Measurements from ENCODE around the gene DAB2IP.

Gene DAB2IP

GRCh38 chr9:121690766-121691165, 39.3 kb downstream of the DAB2IP start:
- H3K4me3 ChIP-seq (ENCODE audit: low read length), result no peak overlapping the region
- H3K9me3 ChIP-seq (ENCODE audit: control insufficient read depth, insufficient read depth, low read length), result no peaks in the 10 kb centered on the region
- WGBS (ENCODE audit: insufficient coverage, insufficient read length), result no CpG with 5 or more reads among the region's 1 CpG
- no peak overlapping the region for H3K27ac ChIP-seq (ENCODE audit: low read length)
- no peaks in the 10 kb centered on the region for H3K27me3 ChIP-seq (ENCODE audit: control insufficient read depth, insufficient read depth, low read length)
- DNase-seq (ENCODE audit: low read depth, low spot score), result no peak
- 0 out of 2 replicates have a peak, but pooled peaks cover 4% of the 10 kb centered on the region for H3K4me1 ChIP-seq (ENCODE audit: control insufficient read depth, insufficient read depth, low read length)
- H3K36me3 ChIP-seq (ENCODE audit: control insufficient read depth, insufficient read depth, low read length), result no peaks in the 10 kb centered on the region; the same call in 1 of the 2 replicates

GRCh38 chr9:121691890-121692289, 40.5 kb downstream of the DAB2IP start:
- H3K9me3 ChIP-seq (ENCODE audit: control insufficient read depth, insufficient read depth, low read length), result no peaks in the 10 kb centered on the region
- no peak for DNase-seq (ENCODE audit: low read depth, low spot score)
- no peaks in the 10 kb centered on the region for H3K27me3 ChIP-seq (ENCODE audit: control insufficient read depth, insufficient read depth, low read length)
- no CpG with 5 or more reads among the region's 6 CpGs for WGBS (ENCODE audit: insufficient coverage, insufficient read length)
- H3K4me1 ChIP-seq (ENCODE audit: control insufficient read depth, insufficient read depth, low read length), result 0 out of 2 replicates have a peak, but pooled peaks cover 4% of the 10 kb centered on the region
- H3K27ac ChIP-seq (ENCODE audit: low read length), result no peak overlapping the region
- no peak overlapping the region for H3K4me3 ChIP-seq (ENCODE audit: low read length)
- no peaks in the 10 kb centered on the region; the same call in 1 of the 2 replicates for H3K36me3 ChIP-seq (ENCODE audit: control insufficient read depth, insufficient read depth, low read length)

DNA sequence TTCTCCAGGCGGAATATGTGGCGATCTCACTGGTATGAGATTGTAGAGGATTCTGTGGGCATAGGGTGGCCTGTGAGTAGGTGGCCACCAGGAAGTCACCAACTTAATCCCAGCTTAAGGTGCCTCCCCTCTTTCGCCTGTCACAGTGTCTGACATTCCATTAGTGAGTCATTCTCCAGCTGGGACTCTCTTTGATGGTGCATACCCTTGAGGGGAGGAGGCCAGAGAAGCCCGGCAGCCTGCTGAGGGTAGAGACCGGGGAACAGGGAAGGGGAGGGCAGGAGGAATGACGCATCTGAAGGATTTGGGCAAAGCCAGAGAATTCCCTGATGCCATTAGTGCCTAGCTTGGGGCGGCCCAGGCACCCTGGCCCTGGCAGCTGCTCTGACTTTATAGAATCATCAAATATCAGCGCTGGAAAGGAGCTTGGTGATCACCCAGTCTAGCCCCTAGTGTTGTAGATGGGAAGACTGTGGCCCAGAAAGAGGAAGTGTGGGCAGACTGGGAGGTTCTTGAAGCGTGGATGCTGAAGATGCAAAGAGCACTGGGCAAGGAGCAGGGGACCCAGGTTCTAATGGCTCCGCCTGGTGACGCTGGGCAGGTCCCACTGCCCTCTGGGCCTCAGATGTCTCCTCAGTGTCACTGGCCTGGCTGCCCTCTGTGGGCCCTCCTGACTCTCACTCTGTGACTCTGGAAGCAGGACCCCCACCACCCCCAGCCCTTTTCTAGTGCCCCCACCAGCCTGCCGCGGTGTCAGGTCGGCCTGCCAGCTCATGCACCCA, 41.4 kb downstream of the DAB2IP start:
- no peak for DNase-seq (ENCODE audit: low read depth, low spot score)
- no peak overlapping the region for H3K27ac ChIP-seq (ENCODE audit: low read length)
- H3K4me1 ChIP-seq (ENCODE audit: control insufficient read depth, insufficient read depth, low read length), result 0 out of 2 replicates have a peak, but pooled peaks cover 4% of the 10 kb centered on the region

GRCh38 chr9:121693388-121693670, 41.9 kb downstream of the DAB2IP start:
- Histone ChIP-seq H3K27ac (ENCODE audit: low read length) (no peak overlapping the region), H3K4me1 (ENCODE audit: control insufficient read depth, insufficient read depth, low read length) (0 out of 2 replicates have a peak, but pooled peaks cover 4% of the 10 kb centered on the region), H3K27me3 (ENCODE audit: control insufficient read depth, insufficient read depth, low read length) (no peaks in the 10 kb centered on the region), H3K4me3 (ENCODE audit: low read length) (no peak overlapping the region), H3K9me3 (ENCODE audit: control insufficient read depth, insufficient read depth, low read length) (no peaks in the 10 kb centered on the region), H3K36me3 (ENCODE audit: control insufficient read depth, insufficient read depth, low read length) (no peaks in the 10 kb centered on the region; the same call in 1 of the 2 replicates)
- WGBS (ENCODE audit: insufficient coverage, insufficient read length), result no CpG with 5 or more reads among the region's 4 CpGs
- no peak for DNase-seq (ENCODE audit: low read depth, low spot score)

More for the DNA sequence above, 41.4 kb downstream of the DAB2IP start:
- Histone ChIP-seq H3K27me3 (ENCODE audit: control insufficient read depth, insufficient read depth, low read length) (no peaks in the 10 kb centered on the region), H3K4me3 (ENCODE audit: low read length) (no peak overlapping the region), H3K9me3 (ENCODE audit: control insufficient read depth, insufficient read depth, low read length) (no peaks in the 10 kb centered on the region), H3K36me3 (ENCODE audit: control insufficient read depth, insufficient read depth, low read length) (no peaks in the 10 kb centered on the region; the same call in 1 of the 2 replicates)
- WGBS (ENCODE audit: insufficient coverage, insufficient read length), result no CpG with 5 or more reads among the region's 14 CpGs

DNA sequence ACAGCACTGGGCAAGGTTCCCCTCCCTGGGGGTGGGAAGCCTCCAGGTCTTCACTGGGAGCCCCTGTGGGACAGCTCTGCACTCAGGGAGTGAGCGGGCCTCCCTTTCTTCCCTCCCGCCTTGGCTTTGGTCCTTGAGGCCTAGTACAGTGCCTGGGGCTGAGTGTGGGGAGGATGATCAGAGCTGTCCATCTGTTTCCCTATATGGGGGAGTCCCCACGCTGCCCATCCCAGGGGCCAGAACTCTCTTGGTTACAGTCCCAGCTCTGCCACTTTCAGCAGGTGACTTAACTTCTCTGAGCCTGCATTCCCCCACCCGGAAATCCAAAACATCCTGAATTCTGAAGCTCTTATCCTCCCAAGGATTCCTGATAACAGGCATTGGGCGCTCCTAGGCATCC, 42.6 kb downstream of the DAB2IP start:
- no peak overlapping the region for H3K4me3 ChIP-seq (ENCODE audit: low read length)
- H3K27ac ChIP-seq (ENCODE audit: low read length), result no peak overlapping the region
- no peak for DNase-seq (ENCODE audit: low read depth, low spot score)
- H3K4me1 ChIP-seq (ENCODE audit: control insufficient read depth, insufficient read depth, low read length), result 0 out of 2 replicates have a peak, but pooled peaks cover 4% of the 10 kb centered on the region
- no peaks in the 10 kb centered on the region; the same call in 1 of the 2 replicates for H3K36me3 ChIP-seq (ENCODE audit: control insufficient read depth, insufficient read depth, low read length)
- no peaks in the 10 kb centered on the region for H3K9me3 ChIP-seq (ENCODE audit: control insufficient read depth, insufficient read depth, low read length)
- no CpG with 5 or more reads among the region's 5 CpGs for WGBS (ENCODE audit: insufficient coverage, insufficient read length)
- no peaks in the 10 kb centered on the region for H3K27me3 ChIP-seq (ENCODE audit: control insufficient read depth, insufficient read depth, low read length)

- H3K36me3 ChIP-seq (ENCODE audit: control insufficient read depth, insufficient read depth, low read length), result no peaks in the 10 kb centered on the region; the same call in 1 of the 2 replicates
- DNase-seq (ENCODE audit: low read depth, low spot score), result no peak
- H3K9me3 ChIP-seq (ENCODE audit: control insufficient read depth, insufficient read depth, low read length), result no peaks in the 10 kb centered on the region
- H3K27ac ChIP-seq (ENCODE audit: low read length), result no peak overlapping the region
- 0 out of 2 replicates have a peak, but pooled peaks cover 4% of the 10 kb centered on the region for H3K4me1 ChIP-seq (ENCODE audit: control insufficient read depth, insufficient read depth, low read length)
- no peaks in the 10 kb centered on the region for H3K27me3 ChIP-seq (ENCODE audit: control insufficient read depth, insufficient read depth, low read length)
- H3K4me3 ChIP-seq (ENCODE audit: low read length), result no peak overlapping the region
- no CpG with 5 or more reads among the region's 7 CpGs for WGBS (ENCODE audit: insufficient coverage, insufficient read length)
Measured at GRCh38 chr9:121694600-121694999, 43.2 kb downstream of the DAB2IP start.

DNA sequence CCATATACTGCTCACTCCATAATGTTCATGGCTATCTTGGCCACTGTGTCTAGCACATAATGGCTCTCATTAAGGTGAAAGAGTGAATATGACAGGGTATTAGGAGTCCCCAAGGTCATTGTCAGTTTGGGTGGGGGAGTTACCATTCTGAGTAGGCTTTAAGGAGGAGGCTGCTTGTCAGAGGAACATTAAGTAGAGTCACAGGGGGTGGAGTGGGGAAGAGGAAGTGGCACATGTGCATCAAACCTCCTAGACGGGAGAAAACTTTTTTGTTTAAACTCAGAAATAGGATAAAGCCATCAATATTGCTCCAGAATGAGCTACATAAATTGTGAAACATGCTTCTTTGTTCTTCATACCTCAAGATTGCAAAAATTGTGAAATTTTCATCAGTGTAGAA, 45.5 kb downstream of the DAB2IP start:
- no peak for DNase-seq (ENCODE audit: low read depth, low spot score)
- Histone ChIP-seq H3K4me1 (ENCODE audit: control insufficient read depth, insufficient read depth, low read length) (peaks cover 2% of the 10 kb centered on the region; the same call in 1 of the 2 replicates), H3K27me3 (ENCODE audit: control insufficient read depth, insufficient read depth, low read length) (no peaks in the 10 kb centered on the region), H3K4me3 (ENCODE audit: low read length) (no peak overlapping the region), H3K9me3 (ENCODE audit: control insufficient read depth, insufficient read depth, low read length) (no peaks in the 10 kb centered on the region), H3K27ac (ENCODE audit: low read length) (no peak overlapping the region), H3K36me3 (ENCODE audit: control insufficient read depth, insufficient read depth, low read length) (no peaks in the 10 kb centered on the region; the same call in 1 of the 2 replicates)
- no CpG with 5 or more reads among the region's 1 CpG for WGBS (ENCODE audit: insufficient coverage, insufficient read length)

DNA sequence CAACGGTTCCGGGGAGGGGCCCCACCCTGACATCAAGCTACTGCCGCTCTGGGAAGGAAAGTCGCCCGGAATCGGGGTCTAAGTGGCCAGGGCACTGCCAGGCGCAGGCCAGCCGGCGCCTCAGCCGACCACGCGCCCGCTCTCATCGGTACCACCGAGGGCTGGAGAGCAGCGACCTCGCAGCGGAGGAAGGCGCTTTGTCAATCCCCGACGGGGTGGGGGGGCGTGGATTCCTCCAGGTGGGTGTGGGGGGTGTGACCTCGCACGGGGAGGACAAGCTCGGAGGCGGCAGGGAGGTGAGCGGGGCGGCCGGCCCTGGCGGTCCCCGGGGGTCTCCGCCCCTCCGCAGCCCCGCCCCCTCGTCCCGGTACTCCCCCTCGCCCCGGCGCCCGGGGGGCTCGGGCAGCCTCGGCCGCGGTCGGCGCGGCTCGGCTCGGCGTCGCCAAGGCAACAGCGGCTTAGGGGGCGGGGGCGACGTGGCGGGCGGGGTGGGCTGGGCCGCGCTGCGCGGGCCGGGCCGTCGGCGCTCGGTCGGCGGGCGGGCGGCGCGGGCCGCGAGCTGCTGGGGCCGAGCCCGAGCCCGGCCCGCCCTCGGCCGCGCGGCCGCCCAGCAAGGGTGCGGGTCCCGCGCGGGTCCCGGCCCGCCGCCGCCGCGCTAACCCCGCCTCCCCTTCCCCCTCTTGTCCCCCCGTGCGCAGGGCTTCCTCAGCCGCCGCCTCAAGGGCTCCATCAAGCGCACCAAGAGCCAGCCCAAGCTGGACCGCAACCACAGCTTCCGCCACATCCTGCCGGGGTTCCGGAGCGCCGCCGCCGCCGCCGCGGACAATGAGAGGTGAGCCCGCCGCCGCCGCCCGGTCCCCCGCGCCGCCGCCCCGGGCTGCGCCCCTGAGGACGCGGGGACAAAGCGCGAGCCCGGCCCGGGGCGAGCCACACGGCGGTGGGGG, 47.5 kb downstream of the DAB2IP start:
- Histone ChIP-seq H3K27me3 (ENCODE audit: control insufficient read depth, insufficient read depth, low read length) (no peaks in the 10 kb centered on the region), H3K9me3 (ENCODE audit: control insufficient read depth, insufficient read depth, low read length) (no peaks in the 10 kb centered on the region), H3K4me1 (ENCODE audit: control insufficient read depth, insufficient read depth, low read length) (peaks cover 2% of the 10 kb centered on the region; the same call in 1 of the 2 replicates), H3K4me3 (ENCODE audit: low read length) (peak overlapping the region; percentile 70; the same call in 1 of the 2 replicates), H3K27ac (ENCODE audit: low read length) (no peak overlapping the region), H3K36me3 (ENCODE audit: control insufficient read depth, insufficient read depth, low read length) (no peaks in the 10 kb centered on the region; the same call in 1 of the 2 replicates)
- WGBS (ENCODE audit: insufficient coverage, insufficient read length), result no CpG with 5 or more reads among the region's 130 CpGs
- DNase-seq (ENCODE audit: low read depth, low spot score), result no peak

DNA sequence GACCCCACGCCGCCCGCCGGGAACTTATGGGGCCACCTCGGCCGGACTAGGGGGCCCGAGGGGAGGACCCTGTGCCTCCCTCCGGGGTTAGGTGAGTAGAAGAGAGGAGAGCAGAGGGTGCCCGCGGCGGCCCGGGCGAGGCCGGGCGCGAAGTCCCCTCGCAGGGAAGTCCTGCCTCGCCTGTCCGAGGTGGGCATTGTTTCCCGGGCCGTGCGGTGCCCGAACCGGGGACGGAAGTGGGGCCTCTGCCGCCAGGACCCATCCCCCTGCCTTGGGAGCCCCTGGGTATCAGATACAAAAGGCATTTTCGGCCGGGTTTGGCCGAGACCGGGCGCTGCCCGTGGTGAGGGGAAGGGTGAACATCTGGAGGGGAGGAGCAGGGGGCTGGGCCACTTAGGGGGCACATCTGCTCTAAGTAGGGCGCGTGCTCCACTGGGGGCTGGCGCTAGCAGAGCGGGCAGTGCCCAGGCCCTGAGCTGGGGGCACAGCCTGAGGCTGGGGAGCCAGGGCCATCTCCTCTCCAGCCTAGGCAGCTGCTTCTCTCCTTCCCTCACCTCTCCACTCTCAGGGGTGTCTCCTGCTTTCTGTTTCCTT, 48.2 kb downstream of the DAB2IP start:
- no peak overlapping the region for H3K27ac ChIP-seq (ENCODE audit: low read length)
- DNase-seq (ENCODE audit: low read depth, low spot score), result no peak
- no peaks in the 10 kb centered on the region for H3K9me3 ChIP-seq (ENCODE audit: control insufficient read depth, insufficient read depth, low read length)
- H3K4me3 ChIP-seq (ENCODE audit: low read length), result peak overlapping the region; percentile 70; the same call in 1 of the 2 replicates
- WGBS (ENCODE audit: insufficient coverage, insufficient read length), result no CpG with 5 or more reads among the region's 36 CpGs
- no peaks in the 10 kb centered on the region for H3K36me3 ChIP-seq (ENCODE audit: control insufficient read depth, insufficient read depth, low read length)
- H3K27me3 ChIP-seq (ENCODE audit: control insufficient read depth, insufficient read depth, low read length), result no peaks in the 10 kb centered on the region
- peaks cover 2% of the 10 kb centered on the region; the same call in 1 of the 2 replicates for H3K4me1 ChIP-seq (ENCODE audit: control insufficient read depth, insufficient read depth, low read length)
